Memory B cell (primary cell): ENCODE data around the gene CNTNAP2.

ENCODE experiments used
- ATAC-seq: fragments of 150-1000 bp; cut with Tn5 transposase; 2 replicates; pipeline ENCODE4 v1.10.0; 2021; ENCODE audit warnings: low read depth, mild to moderate bottlenecking, moderate library complexity
- DNase-seq, 2 donors: peaks; one replicate each; pipeline ENCODE4 v3.0.0; 2022; ENCODE audit warnings: low spot score in 2 of 2
- H3K27ac Mint-ChIP-seq: one replicate; pipeline ENCODE4 v1.8.0; 2022; ENCODE audit warnings: mild to moderate bottlenecking, moderate library complexity, mixed read lengths
- H3K27me3 Mint-ChIP-seq: one replicate; pipeline ENCODE4 v1.8.0; 2022; ENCODE audit warnings: mixed read lengths
- H3K36me3 Mint-ChIP-seq: one replicate; pipeline ENCODE4 v1.8.0; 2022; ENCODE audit warnings: mild to moderate bottlenecking, mixed read lengths
- H3K4me1 Mint-ChIP-seq: one replicate; pipeline ENCODE4 v1.8.0; 2022; ENCODE audit warnings: mixed read lengths
- H3K4me3 Mint-ChIP-seq: one replicate; pipeline ENCODE4 v1.8.0; 2022; ENCODE audit warnings: mild to moderate bottlenecking, moderate library complexity, mixed read lengths
- H3K9me3 Mint-ChIP-seq: one replicate; pipeline ENCODE4 v1.8.0; 2022; ENCODE audit warnings: mixed read lengths

CNTNAP2 gene

DNA sequence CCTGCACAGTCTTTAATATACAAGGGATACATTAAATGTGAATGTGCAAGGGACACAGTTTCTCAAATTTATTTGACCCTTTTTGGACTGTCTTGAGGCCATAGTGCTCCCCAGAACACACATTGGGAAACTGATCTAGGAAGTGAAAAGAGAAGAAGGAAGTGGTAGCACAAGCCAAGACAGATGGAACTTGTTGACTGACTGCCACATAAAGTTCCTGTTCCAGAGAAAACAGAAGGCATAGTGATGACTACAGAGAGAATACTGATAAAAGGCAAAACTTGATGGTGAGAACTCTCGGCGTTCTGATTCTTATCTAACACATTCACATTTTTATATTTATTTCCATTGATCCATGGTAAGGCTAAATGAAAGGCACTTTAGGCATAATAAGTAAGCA is 1216.4 kb downstream of the CNTNAP2 start:
- H3K36me3 Mint-ChIP-seq = no peaks in the 10 kb centered on the region
- ATAC-seq (no peak), DNase-seq (no peak)
- no peaks in the 10 kb centered on the region for H3K27me3 Mint-ChIP-seq
- no peak overlapping the region for H3K4me3 Mint-ChIP-seq
- no peak overlapping the region for H3K27ac Mint-ChIP-seq
- no peaks in the 10 kb centered on the region for H3K4me1 Mint-ChIP-seq
- H3K9me3 Mint-ChIP-seq = peaks cover 4% of the 10 kb centered on the region

DNA sequence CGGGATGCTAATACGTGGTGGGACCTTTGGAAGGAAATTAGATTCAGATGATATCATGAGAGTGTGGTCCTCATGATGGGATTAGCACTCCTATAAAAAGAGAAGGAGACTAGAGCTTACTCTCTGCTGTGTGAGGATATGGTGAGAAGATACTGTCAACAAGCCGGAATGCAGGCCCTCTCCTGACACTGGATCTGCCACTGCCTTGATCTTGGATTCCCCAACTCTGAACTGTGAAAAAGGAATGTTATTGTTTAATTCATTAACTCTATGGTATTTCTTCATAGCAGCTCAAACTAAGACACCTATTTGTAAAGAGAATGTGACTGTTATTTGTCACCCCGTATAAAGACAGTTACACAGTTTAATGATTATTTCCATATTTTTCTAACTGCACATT is 1246.5 kb downstream of the CNTNAP2 start:
- H3K9me3 Mint-ChIP-seq = peaks cover 11% of the 10 kb centered on the region
- no peaks in the 10 kb centered on the region for H3K36me3 Mint-ChIP-seq
- no peak overlapping the region for H3K27ac Mint-ChIP-seq
- no peaks in the 10 kb centered on the region for H3K4me1 Mint-ChIP-seq
- DNase-seq (no peak), ATAC-seq (no peak)
- H3K4me3 Mint-ChIP-seq = no peak overlapping the region
- H3K27me3 Mint-ChIP-seq = no peaks in the 10 kb centered on the region

GRCh38 chr7:147376192-147376591 is 1259.6 kb downstream of the CNTNAP2 start:
- H3K36me3 Mint-ChIP-seq = no peaks in the 10 kb centered on the region
- no peaks in the 10 kb centered on the region for H3K27me3 Mint-ChIP-seq
- peaks cover 10% of the 10 kb centered on the region for H3K9me3 Mint-ChIP-seq
- no peak for DNase-seq
- H3K4me1 Mint-ChIP-seq = no peaks in the 10 kb centered on the region
- H3K4me3 Mint-ChIP-seq = no peak overlapping the region
- ATAC-seq = no peak
- no peak overlapping the region for H3K27ac Mint-ChIP-seq

GRCh38 chr7:147380926-147381325 is 1264.3 kb downstream of the CNTNAP2 start:
- peaks cover 6% of the 10 kb centered on the region for H3K9me3 Mint-ChIP-seq
- DNase-seq = no peak
- H3K4me1 Mint-ChIP-seq = no peaks in the 10 kb centered on the region
- no peak overlapping the region for H3K27ac Mint-ChIP-seq
- no peaks in the 10 kb centered on the region for H3K27me3 Mint-ChIP-seq
- no peaks in the 10 kb centered on the region for H3K36me3 Mint-ChIP-seq
- ATAC-seq = no peak
- H3K4me3 Mint-ChIP-seq = no peak overlapping the region

DNA sequence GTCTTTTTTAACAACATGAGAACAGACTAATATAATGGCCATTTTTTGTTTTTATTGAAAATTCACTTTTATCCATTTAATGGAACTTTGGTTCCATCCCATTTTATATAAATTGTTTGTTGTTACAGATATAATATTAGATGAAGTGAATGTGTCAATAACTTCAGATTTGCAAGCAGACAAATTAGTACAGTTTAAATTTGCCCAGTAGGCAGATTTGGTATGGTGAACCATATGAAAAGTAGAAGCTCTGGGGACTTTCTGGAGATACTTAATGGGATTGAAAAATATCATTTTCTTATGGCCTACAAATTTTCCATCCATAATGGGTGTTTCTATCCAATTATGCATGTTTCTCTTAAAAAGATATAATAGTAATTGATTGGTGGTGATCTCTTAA is 1277.7 kb downstream of the CNTNAP2 start:
- Mint-ChIP-seq H3K9me3 (peaks cover 11% of the 10 kb centered on the region), H3K36me3 (no peaks in the 10 kb centered on the region), H3K4me3 (no peak overlapping the region), H3K4me1 (no peaks in the 10 kb centered on the region), H3K27me3 (no peaks in the 10 kb centered on the region), H3K27ac (no peak overlapping the region)
- ATAC-seq (no peak), DNase-seq (no peak)

GRCh38 chr7:147400221-147400689 is 1283.7 kb downstream of the CNTNAP2 start:
- Mint-ChIP-seq H3K4me1 (no peaks in the 10 kb centered on the region), H3K9me3 (no peaks in the 10 kb centered on the region)

DNA sequence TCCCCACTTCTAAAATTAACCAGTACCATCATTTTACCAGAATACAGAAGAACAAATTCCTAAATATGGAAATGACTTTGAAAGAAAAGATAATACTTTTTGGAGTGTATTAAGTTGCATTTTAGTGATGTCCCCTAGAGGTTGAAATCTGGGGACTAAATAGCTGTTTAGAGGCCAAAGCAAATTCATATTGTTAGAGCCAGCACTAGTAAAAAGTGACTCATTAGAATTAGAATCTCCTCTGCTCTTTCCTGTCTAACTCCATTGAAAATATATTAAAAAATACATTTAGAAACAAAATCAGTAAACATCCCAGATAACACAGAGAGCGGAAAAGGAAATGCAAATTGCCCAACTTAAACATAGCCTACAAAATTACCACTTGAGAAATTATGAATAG is 1284.3 kb downstream of the CNTNAP2 start:
- Mint-ChIP-seq H3K27ac (no peak overlapping the region), H3K27me3 (no peaks in the 10 kb centered on the region), H3K4me3 (no peak overlapping the region), H3K4me1 (no peaks in the 10 kb centered on the region), H3K9me3 (no peaks in the 10 kb centered on the region), H3K36me3 (no peaks in the 10 kb centered on the region)
- DNase-seq = no peak
- ATAC-seq = no peak

More at GRCh38 chr7:147400221-147400689, 1283.7 kb downstream of the CNTNAP2 start:
- Mint-ChIP-seq H3K36me3 (no peaks in the 10 kb centered on the region), H3K4me3 (no peak overlapping the region), H3K27me3 (no peaks in the 10 kb centered on the region), H3K27ac (no peak overlapping the region)
- ATAC-seq (no peak), DNase-seq (no peak)

DNA sequence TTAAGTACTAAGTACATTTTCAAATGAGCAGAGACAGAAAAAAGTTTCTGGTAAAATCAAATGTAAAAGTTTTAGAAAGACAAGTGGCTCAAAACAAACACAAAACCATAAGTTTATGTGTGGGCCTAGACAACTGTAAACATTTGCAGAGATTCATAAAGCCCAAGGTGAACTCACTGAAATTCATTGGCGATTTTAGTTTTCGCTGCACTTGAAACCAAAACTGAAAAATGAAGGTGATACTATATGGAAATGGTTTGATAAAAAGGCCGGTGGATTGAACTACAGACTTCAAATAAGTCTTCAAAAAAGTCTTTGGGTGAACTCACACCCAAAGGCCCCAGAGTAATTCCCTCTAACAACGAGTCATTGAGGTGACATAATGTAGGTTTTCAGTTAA is 1289.0 kb downstream of the CNTNAP2 start:
- ATAC-seq = no peak
- Mint-ChIP-seq H3K9me3 (peaks cover 6% of the 10 kb centered on the region), H3K27ac (no peak overlapping the region), H3K36me3 (no peaks in the 10 kb centered on the region), H3K4me1 (no peaks in the 10 kb centered on the region), H3K4me3 (no peak overlapping the region), H3K27me3 (no peaks in the 10 kb centered on the region)
- no peak for DNase-seq

- no peaks in the 10 kb centered on the region for H3K36me3 Mint-ChIP-seq
- DNase-seq = no peak
- ATAC-seq = no peak
- H3K27ac Mint-ChIP-seq = no peak overlapping the region
- no peaks in the 10 kb centered on the region for H3K27me3 Mint-ChIP-seq
- no peak overlapping the region for H3K4me3 Mint-ChIP-seq
- H3K4me1 Mint-ChIP-seq = no peaks in the 10 kb centered on the region
- peaks cover 6% of the 10 kb centered on the region for H3K9me3 Mint-ChIP-seq
Observed at GRCh38 chr7:147406521-147407135, 1290.0 kb downstream of the CNTNAP2 start.

DNA sequence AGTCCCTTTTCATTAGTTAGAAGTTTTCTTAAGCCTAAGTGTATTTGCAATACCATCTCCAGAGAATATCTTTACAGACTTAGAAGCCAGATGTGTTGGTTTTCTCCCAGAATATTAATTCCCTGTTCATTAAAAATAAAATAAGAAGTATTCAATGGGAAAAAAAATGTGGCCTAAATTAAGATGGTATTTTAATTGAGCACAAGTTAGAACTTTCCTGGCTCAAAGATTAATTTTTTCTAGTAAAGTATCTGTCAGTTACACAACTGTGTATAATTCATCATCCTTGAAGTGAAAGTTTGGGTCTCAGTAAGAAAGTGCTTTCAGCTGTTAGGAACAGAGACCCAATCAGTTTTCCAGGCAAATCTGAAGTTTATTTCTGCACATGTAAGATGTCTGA is 1294.5 kb downstream of the CNTNAP2 start:
- no peak for DNase-seq

DNA sequence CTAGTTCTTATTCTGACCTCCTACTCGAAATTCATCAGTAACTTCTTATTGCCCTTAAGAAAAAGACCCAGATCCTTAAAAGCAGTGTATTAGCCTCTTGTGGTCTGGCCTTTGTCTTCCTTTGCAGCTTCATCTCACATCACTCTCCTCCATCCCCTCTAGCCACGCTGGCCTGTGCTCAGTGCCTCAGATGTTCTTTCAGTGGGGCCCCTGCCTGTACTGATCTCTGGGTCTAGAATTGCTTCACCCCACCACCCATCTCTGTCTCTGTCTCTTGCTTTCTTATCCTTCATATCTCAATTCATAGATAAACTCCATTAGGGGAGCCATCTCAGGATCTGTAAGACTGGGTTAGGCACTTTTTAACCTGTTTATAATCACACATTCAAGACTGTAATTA is 1295.5 kb downstream of the CNTNAP2 start:
- peaks cover 6% of the 10 kb centered on the region for H3K9me3 Mint-ChIP-seq
- no peak overlapping the region for H3K4me3 Mint-ChIP-seq
- H3K27ac Mint-ChIP-seq = no peak overlapping the region
- H3K36me3 Mint-ChIP-seq = no peaks in the 10 kb centered on the region
- ATAC-seq = no peak
- H3K4me1 Mint-ChIP-seq = no peaks in the 10 kb centered on the region
- H3K27me3 Mint-ChIP-seq = no peaks in the 10 kb centered on the region
- no peak for DNase-seq

More for the DNA sequence above, 1294.5 kb downstream of the CNTNAP2 start:
- ATAC-seq = no peak
- no peak overlapping the region for H3K4me3 Mint-ChIP-seq
- no peaks in the 10 kb centered on the region for H3K4me1 Mint-ChIP-seq
- H3K9me3 Mint-ChIP-seq = peaks cover 6% of the 10 kb centered on the region
- H3K27ac Mint-ChIP-seq = no peak overlapping the region
- no peaks in the 10 kb centered on the region for H3K27me3 Mint-ChIP-seq
- no peaks in the 10 kb centered on the region for H3K36me3 Mint-ChIP-seq

DNA sequence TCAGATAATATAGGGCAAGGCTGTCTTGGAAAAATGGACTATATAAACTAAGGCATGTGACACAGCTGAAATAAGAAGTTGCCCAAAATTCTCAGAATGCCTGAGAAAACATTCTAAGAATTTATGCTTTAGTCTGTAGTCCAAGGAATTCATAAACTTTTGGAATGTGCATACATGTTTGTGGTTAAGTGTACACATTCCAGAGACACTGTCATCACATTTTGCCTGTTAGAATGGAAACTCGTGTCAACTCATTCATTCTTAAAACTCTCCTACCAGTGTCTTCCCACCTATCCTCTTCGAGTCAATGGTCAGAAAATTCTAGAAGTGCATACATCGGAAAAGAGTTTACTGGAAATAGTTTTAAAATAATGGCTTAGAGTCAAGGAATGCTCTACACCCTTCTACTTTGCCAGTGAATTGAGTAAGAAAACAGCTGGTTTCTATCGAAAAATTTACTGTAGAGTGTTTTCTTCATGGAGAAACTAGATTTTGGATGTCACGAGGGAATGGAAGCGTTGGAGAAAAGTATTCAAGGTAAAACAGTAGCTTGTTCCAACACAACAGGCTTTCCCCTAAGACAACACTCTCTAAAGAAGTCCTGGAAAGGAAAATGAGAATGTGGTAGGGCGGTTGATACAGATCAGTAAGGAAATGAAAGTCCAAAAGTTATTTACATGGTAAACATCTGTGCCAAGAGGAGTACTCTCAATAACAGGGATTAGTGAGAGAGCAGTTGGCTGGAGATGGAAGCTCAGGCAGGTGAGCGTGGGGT is 1296.4 kb downstream of the CNTNAP2 start:
- no peaks in the 10 kb centered on the region for H3K4me1 Mint-ChIP-seq
- no peak for DNase-seq

GRCh38 chr7:147413557-147413870 is 1296.9 kb downstream of the CNTNAP2 start:
- H3K27ac Mint-ChIP-seq = no peak overlapping the region
- ATAC-seq (no peak), DNase-seq (no peak)
- H3K36me3 Mint-ChIP-seq = no peaks in the 10 kb centered on the region
- no peaks in the 10 kb centered on the region for H3K4me1 Mint-ChIP-seq
- H3K4me3 Mint-ChIP-seq = no peak overlapping the region
- H3K9me3 Mint-ChIP-seq = peaks cover 3% of the 10 kb centered on the region
- no peaks in the 10 kb centered on the region for H3K27me3 Mint-ChIP-seq

More for the DNA sequence above, 1296.4 kb downstream of the CNTNAP2 start:
- H3K27ac Mint-ChIP-seq = no peak overlapping the region
- no peak overlapping the region for H3K4me3 Mint-ChIP-seq
- no peak for ATAC-seq
- H3K27me3 Mint-ChIP-seq = no peaks in the 10 kb centered on the region
- H3K36me3 Mint-ChIP-seq = no peaks in the 10 kb centered on the region
- peaks cover 6% of the 10 kb centered on the region for H3K9me3 Mint-ChIP-seq

DNA sequence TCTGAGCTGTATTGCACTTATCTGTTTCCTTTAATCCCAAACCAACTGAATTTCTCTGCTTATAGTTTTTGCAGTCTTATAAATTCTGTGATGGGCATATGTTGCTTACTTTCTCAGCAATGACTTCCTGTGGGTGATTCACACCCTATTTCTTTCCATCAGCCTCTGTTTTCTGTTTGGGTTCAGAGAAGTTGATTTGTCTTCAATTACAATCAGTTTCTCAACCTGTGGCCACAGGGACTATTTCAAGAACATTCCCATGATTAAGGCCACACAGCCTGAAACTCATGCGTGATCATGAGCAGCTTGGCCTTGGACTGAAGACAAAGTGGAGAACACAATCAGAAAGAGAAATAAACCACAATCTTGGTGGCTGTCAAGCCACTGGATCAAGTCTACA is 1299.4 kb downstream of the CNTNAP2 start:
- no peak overlapping the region for H3K27ac Mint-ChIP-seq
- H3K9me3 Mint-ChIP-seq = no peaks in the 10 kb centered on the region
- DNase-seq (no peak), ATAC-seq (no peak)
- no peaks in the 10 kb centered on the region for H3K27me3 Mint-ChIP-seq
- H3K36me3 Mint-ChIP-seq = no peaks in the 10 kb centered on the region
- no peak overlapping the region for H3K4me3 Mint-ChIP-seq
- no peaks in the 10 kb centered on the region for H3K4me1 Mint-ChIP-seq

- Mint-ChIP-seq H3K9me3 (peaks cover 2% of the 10 kb centered on the region), H3K27ac (no peak overlapping the region), H3K36me3 (no peaks in the 10 kb centered on the region), H3K27me3 (no peaks in the 10 kb centered on the region), H3K4me3 (no peak overlapping the region), H3K4me1 (no peaks in the 10 kb centered on the region)
- no peak for ATAC-seq
- DNase-seq = no peak
Observed at GRCh38 chr7:147418966-147419365, 1302.4 kb downstream of the CNTNAP2 start.
